GM23338 (cell line): ENCODE data around the gene ITPRIPL1.

Experiments
- JUNB ChIP-seq: IDR thresholded peaks from one replicate; pipeline ENCODE4 v1.6.1; 2016; ENCODE audit warnings: antibody characterized with exemption; ENCODE audit not compliant: unreplicated experiment
- POLR2AphosphoS5 ChIP-seq: IDR thresholded peaks from 2 replicates; pipeline ENCODE4 v1.6.1; 2016; ENCODE audit warnings: antibody characterized with exemption, low read depth
- TF ChIP-seq, protein P1 (sequence below), 2 experiments: fragments of 200-600 bp in 1 of 2; sonication (generic) in 1 of 2; conservative IDR thresholded peaks; 2 replicates each; pipeline versions ENCODE4 v1.5.1 to v1.6.1; 2016 to 2017; ENCODE audit warnings: antibody characterized with exemption in 2 of 2, low read depth in 2 of 2, mild to moderate bottlenecking in 2 of 2, moderate library complexity in 1 of 2

DNA sequence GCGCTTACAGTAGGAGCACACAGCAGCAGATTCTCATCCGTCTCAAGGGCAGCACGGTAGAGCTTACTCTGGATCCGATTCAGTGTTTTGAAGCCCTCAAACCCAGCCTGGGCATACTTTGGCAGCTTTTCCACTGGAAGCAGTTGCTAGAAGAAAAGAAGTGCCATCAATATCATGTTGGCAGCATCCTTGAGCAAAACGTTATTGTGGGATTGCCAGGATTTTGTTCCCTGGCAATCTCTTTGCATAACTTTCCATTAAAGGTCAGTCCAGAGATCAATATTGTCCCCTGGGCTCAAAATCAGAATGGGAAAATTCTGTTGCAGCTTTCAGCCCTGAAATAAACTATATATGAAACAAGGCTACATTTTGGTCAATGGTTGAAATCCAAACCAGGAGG lies 28.2 kb upstream of the ITPRIPL1 start:
- TF ChIP-seq, protein P1, sequence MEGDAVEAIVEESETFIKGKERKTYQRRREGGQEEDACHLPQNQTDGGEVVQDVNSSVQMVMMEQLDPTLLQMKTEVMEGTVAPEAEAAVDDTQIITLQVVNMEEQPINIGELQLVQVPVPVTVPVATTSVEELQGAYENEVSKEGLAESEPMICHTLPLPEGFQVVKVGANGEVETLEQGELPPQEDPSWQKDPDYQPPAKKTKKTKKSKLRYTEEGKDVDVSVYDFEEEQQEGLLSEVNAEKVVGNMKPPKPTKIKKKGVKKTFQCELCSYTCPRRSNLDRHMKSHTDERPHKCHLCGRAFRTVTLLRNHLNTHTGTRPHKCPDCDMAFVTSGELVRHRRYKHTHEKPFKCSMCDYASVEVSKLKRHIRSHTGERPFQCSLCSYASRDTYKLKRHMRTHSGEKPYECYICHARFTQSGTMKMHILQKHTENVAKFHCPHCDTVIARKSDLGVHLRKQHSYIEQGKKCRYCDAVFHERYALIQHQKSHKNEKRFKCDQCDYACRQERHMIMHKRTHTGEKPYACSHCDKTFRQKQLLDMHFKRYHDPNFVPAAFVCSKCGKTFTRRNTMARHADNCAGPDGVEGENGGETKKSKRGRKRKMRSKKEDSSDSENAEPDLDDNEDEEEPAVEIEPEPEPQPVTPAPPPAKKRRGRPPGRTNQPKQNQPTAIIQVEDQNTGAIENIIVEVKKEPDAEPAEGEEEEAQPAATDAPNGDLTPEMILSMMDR (conservative IDR thresholded peaks at IDR 0.05; ENCODE audit: low read depth in 2 of 2): no peak
- TF ChIP-seq POLR2AphosphoS5 (no peak), JUNB (no peak)
